BE2C (cell line): ENCODE results near the gene ITPA.
A peak's percentile ranks its signal among the peaks of the same experiment; 100 is the strongest.
"Not testable (repeated sequence)": the region's sequence is repeated elsewhere in the genome, so short reads cannot be mapped to it uniquely, and the experiment has no call there.

Source experiments
- DNase-seq: peaks from one replicate; pipeline ENCODE4 v3.0.0-alpha.2; 2020
- H3K27me3 ChIP-seq: fragments of 250-450 bp; sonication (Bioruptor Pico); 2 replicates; pipeline ENCODE4 v1.5.1; 2020; ENCODE audit warnings: mild to moderate bottlenecking
- H3K36me3 ChIP-seq: fragments of 250-450 bp; sonication (Bioruptor Pico); 2 replicates; pipeline ENCODE4 v1.5.1; 2020; ENCODE audit warnings: mild to moderate bottlenecking
- H3K4me1 ChIP-seq: fragments of 250-450 bp; sonication (Bioruptor Pico); 2 replicates; pipeline ENCODE4 v1.5.1; 2020
- H3K4me3 ChIP-seq: 2 replicates; pipeline ENCODE4 v1.5.1; 2011; ENCODE audit warnings: low read depth, low read length
- H3K9me3 ChIP-seq: fragments of 250-450 bp; sonication (Bioruptor Pico); 2 replicates; pipeline ENCODE4 v1.5.1; 2020
- CTCF ChIP-seq: IDR thresholded peaks from 2 replicates; pipeline ENCODE4 v1.5.1; 2012; ENCODE audit warnings: mild to moderate bottlenecking, low read depth, low read length

The ITPA gene

GRCh38 chr20:3208786-3209256, 477 bp upstream of the ITPA start:
- Histone ChIP-seq H3K27me3 (no peaks in the 10 kb centered on the region), H3K4me3 (peak overlapping the region; percentile 99), H3K36me3 (peaks cover 6% of the 10 kb centered on the region), H3K4me1 (no peaks in the 10 kb centered on the region), H3K9me3 (no peaks in the 10 kb centered on the region)
- TF ChIP-seq CTCF = no peak
- no peak for DNase-seq

GRCh38 chr20:3209946-3210317, 634 bp downstream of the ITPA start:
- Histone ChIP-seq H3K27me3 (no peaks in the 10 kb centered on the region), H3K4me3 (peak overlapping the region; percentile 99), H3K9me3 (no peaks in the 10 kb centered on the region), H3K4me1 (no peaks in the 10 kb centered on the region), H3K36me3 (peaks cover 6% of the 10 kb centered on the region)
- TF ChIP-seq CTCF = no peak
- DNase-seq = no peak

GRCh38 chr20:3210346-3210745, 1.0 kb downstream of the ITPA start:
- TF ChIP-seq CTCF = no peak
- Histone ChIP-seq H3K36me3 (peaks cover 9% of the 10 kb centered on the region), H3K9me3 (no peaks in the 10 kb centered on the region), H3K4me1 (no peaks in the 10 kb centered on the region), H3K4me3 (peak overlapping the region; percentile 99), H3K27me3 (no peaks in the 10 kb centered on the region)
- no peak for DNase-seq

GRCh38 chr20:3213226-3213625, 3.9 kb downstream of the ITPA start:
- Histone ChIP-seq H3K4me3 (no peak overlapping the region), H3K27me3 (no peaks in the 10 kb centered on the region), H3K36me3 (peaks cover 13% of the 10 kb centered on the region), H3K4me1 (no peaks in the 10 kb centered on the region), H3K9me3 (no peaks in the 10 kb centered on the region)
- no peak for TF ChIP-seq CTCF
- no peak for DNase-seq

- not testable (repeated sequence) for H3K27me3 ChIP-seq, DNase-seq, H3K9me3 ChIP-seq, H3K4me1 ChIP-seq, H3K4me3 ChIP-seq
- H3K36me3 ChIP-seq = peaks cover 21% of the 10 kb centered on the region
These were observed 6.1 kb downstream of the ITPA start for GRCh38 chr20:3215359-3215917.

- Histone ChIP-seq H3K36me3 (peaks cover 26% of the 10 kb centered on the region), H3K4me1 (peaks cover 3% of the 10 kb centered on the region; the same call in 1 of the 2 replicates), H3K4me3 (no peak overlapping the region), H3K27me3 (no peaks in the 10 kb centered on the region), H3K9me3 (no peaks in the 10 kb centered on the region)
- DNase-seq = peak; percentile 86
- TF ChIP-seq CTCF = peak; percentile 81
These were observed 9.2 kb downstream of the ITPA start for GRCh38 chr20:3218307-3218988.
